Measurements from ENCODE around the gene FAP.

DNA sequence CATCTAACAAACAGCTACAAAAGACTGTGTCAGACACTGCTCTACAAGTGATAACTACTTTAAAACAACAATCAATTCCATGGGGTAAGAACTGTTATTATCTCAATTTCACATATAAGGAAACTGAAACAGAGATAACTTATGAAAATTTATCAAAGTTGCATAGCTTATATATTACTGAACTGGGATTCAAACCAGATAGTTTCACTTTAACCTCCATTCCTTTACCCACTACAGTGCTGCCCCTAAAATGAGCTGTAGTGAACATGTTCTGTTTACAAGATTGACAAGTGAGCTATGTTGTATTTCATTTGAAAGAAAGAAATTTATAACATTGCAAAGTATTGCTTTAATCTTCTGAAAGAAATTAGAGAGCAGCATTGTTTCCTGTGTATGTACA lies 77.1 kb downstream of the FAP start:
- TF ChIP-seq EZH2phosphoT487 (IDR thresholded peaks at IDR 0.05): no peak
- TF ChIP-seq, protein P1, sequence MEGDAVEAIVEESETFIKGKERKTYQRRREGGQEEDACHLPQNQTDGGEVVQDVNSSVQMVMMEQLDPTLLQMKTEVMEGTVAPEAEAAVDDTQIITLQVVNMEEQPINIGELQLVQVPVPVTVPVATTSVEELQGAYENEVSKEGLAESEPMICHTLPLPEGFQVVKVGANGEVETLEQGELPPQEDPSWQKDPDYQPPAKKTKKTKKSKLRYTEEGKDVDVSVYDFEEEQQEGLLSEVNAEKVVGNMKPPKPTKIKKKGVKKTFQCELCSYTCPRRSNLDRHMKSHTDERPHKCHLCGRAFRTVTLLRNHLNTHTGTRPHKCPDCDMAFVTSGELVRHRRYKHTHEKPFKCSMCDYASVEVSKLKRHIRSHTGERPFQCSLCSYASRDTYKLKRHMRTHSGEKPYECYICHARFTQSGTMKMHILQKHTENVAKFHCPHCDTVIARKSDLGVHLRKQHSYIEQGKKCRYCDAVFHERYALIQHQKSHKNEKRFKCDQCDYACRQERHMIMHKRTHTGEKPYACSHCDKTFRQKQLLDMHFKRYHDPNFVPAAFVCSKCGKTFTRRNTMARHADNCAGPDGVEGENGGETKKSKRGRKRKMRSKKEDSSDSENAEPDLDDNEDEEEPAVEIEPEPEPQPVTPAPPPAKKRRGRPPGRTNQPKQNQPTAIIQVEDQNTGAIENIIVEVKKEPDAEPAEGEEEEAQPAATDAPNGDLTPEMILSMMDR (IDR thresholded peaks at IDR 0.05): no peak

All from neural progenitor cell (in vitro differentiated cells).